Neuronal stem cell (in vitro differentiated cells): Measurements from ENCODE around the gene LRRC4B.

Experiments used
- DNase-seq: peaks from one replicate; pipeline ENCODE4 v3.0.0-alpha.2; 2013; ENCODE audit warnings: low spot score
- H2AFZ ChIP-seq: one replicate; pipeline ENCODE4 v1.6.1; 2013; ENCODE audit warnings: mild to moderate bottlenecking, low read length, inconsistent platforms
- H2AK5ac ChIP-seq: 2 replicates; pipeline ENCODE4 v1.6.1; 2013; ENCODE audit warnings: low read depth, mild to moderate bottlenecking, inconsistent platforms, low read length, moderate library complexity, mixed read lengths
- H2BK120ac ChIP-seq: 2 replicates; pipeline ENCODE4 v1.6.1; 2013; ENCODE audit warnings: low read depth, mild to moderate bottlenecking, inconsistent platforms, low read length, moderate library complexity, mixed read lengths
- H2BK12ac ChIP-seq: one replicate; pipeline ENCODE4 v1.6.1; 2013; ENCODE audit warnings: low read length, inconsistent platforms
- H2BK15ac ChIP-seq: 2 replicates; pipeline ENCODE4 v1.6.1; 2013; ENCODE audit warnings: mild to moderate bottlenecking, low read length, inconsistent platforms, mixed read lengths
- H2BK5ac ChIP-seq: one replicate; pipeline ENCODE4 v1.6.1; 2013; ENCODE audit warnings: inconsistent platforms, mild to moderate bottlenecking, low read length, moderate library complexity
- H3K14ac ChIP-seq: one replicate; pipeline ENCODE4 v1.6.1; 2013; ENCODE audit warnings: low read length, inconsistent platforms
- H3K18ac ChIP-seq: 2 replicates; pipeline ENCODE4 v1.6.1; 2013; ENCODE audit warnings: low read length, inconsistent platforms
- H3K23ac ChIP-seq: 2 replicates; pipeline ENCODE4 v1.6.1; 2013; ENCODE audit warnings: low read depth, mild to moderate bottlenecking, mixed read lengths, low read length, inconsistent platforms; ENCODE audit not compliant: poor library complexity
- H3K27ac ChIP-seq: replicated peaks from 3 replicates; pipeline ENCODE4 v1.5.1; 2013; ENCODE audit warnings: low read length, inconsistent platforms
- H3K27me3 ChIP-seq, 3 experiments: 2 replicates each; pipeline ENCODE4 v1.6.1; 2013; ENCODE audit warnings: low read length in 3 of 3, mild to moderate bottlenecking in 2 of 3, inconsistent platforms in 1 of 3, low read depth in 1 of 3, mixed read lengths in 1 of 3, moderate library complexity in 1 of 3; ENCODE audit not compliant: control insufficient read depth in 3 of 3, insufficient read depth in 3 of 3
- H3K36me3 ChIP-seq, 2 donors: replicated peaks in 1 of 2; 2 replicates each; pipeline ENCODE4 v1.6.1; 2013; ENCODE audit warnings: low read length in 2 of 2; ENCODE audit not compliant: control insufficient read depth in 2 of 2, insufficient read depth in 2 of 2
- H3K4ac ChIP-seq: 2 replicates; pipeline ENCODE4 v1.6.1; 2013; ENCODE audit warnings: inconsistent platforms, mild to moderate bottlenecking, low read length, moderate library complexity
- H3K4me1 ChIP-seq, 2 donors: 1 replicate in 1 of 2; 2 replicates in 1 of 2; pipeline ENCODE4 v1.6.1; 2013; ENCODE audit warnings: low read length in 2 of 2, low read depth in 1 of 2; ENCODE audit not compliant: control insufficient read depth in 2 of 2, insufficient read depth in 1 of 2
- H3K4me2 ChIP-seq: one replicate; pipeline ENCODE4 v1.6.1; 2013; ENCODE audit warnings: mild to moderate bottlenecking, low read length, inconsistent platforms; ENCODE audit not compliant: insufficient read depth, poor library complexity, severe bottlenecking
- H3K4me3 ChIP-seq, 2 donors: 2 replicates each; pipeline ENCODE4 v1.5.1; 2013; ENCODE audit warnings: low read length in 2 of 2, mild to moderate bottlenecking in 2 of 2, inconsistent platforms in 1 of 2, moderate library complexity in 1 of 2
- H3K79me1 ChIP-seq: one replicate; pipeline ENCODE4 v1.6.1; 2013; ENCODE audit warnings: low read depth, mild to moderate bottlenecking, inconsistent platforms, low read length, moderate library complexity
- H3K9ac ChIP-seq: one replicate; pipeline ENCODE4 v1.6.1; 2013; ENCODE audit warnings: mild to moderate bottlenecking, low read depth, low read length, inconsistent platforms; ENCODE audit not compliant: poor library complexity
- H3K9me3 ChIP-seq, 2 donors: replicated peaks in 1 of 2; 2 replicates each; pipeline versions ENCODE3 to v1.6.1; 2013; ENCODE audit warnings: low read length in 2 of 2, mild to moderate bottlenecking in 2 of 2, inconsistent platforms in 1 of 2, low read depth in 1 of 2, mixed read lengths in 1 of 2, moderate library complexity in 1 of 2; ENCODE audit not compliant: control insufficient read depth in 2 of 2, insufficient read depth in 1 of 2
- H4K8ac ChIP-seq: one replicate; pipeline ENCODE4 v1.6.1; 2013; ENCODE audit warnings: low read depth, mild to moderate bottlenecking, inconsistent platforms, low read length, moderate library complexity
- H4K91ac ChIP-seq: one replicate; pipeline ENCODE4 v1.6.1; 2013; ENCODE audit warnings: low read length, low read depth, mild to moderate bottlenecking, inconsistent platforms; ENCODE audit not compliant: poor library complexity
- WGBS, 2 donors: extraction: QIAGEN DNeasy Blood & Tissue Kit; methylation state at CpG; one replicate each; pipeline ENCODE4 v1.1.7; 2013; ENCODE audit warnings: missing lambda C conversion rate in 2 of 2, mixed read lengths in 1 of 2; ENCODE audit not compliant: insufficient read length in 2 of 2, insufficient replicate concordance in 1 of 2; ENCODE audit errors: extremely low coverage in 2 of 2; 5-methylcytosine and 5-hydroxymethylcytosine counted together

LRRC4B gene

DNA sequence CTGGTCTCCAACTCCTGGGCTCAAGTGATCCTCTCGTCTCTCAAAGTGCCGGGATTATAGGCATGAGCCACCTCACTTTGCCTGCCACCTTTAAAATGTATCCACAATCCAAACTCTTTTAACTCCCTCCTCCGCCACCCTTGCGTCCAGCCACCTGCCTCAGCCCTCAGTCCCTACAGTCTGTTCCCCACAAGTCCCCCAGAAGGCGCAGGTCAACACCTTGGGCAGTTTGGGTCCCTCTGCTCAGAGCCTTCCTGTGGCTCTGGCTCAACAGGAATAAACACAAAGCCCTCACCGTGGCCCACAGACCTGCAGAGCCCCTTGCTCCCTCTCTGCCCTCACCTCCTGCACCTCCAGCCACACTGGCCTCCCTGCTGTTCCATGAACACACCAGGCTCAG, 99.4 kb downstream of the LRRC4B start:
- Histone ChIP-seq H3K4me3 (no peak overlapping the region), H3K4ac (no peak overlapping the region), H2AFZ (no peak overlapping the region), H2BK120ac (no peak overlapping the region), H2BK12ac (no peak overlapping the region), H2AK5ac (peak overlapping the region; percentile 91), H3K23ac (no peak overlapping the region), H2BK15ac (peak overlapping the region; percentile 95), H3K4me1 (peaks cover 9 to 14% of the 10 kb centered on the region in 2 donors), H3K79me1 (peaks cover 1% of the 10 kb centered on the region), H3K9ac (no peak overlapping the region), H3K14ac (no peak overlapping the region), H3K9me3 (peaks cover 0 to 1% of the 10 kb centered on the region in 2 donors), H3K27ac (no peak overlapping the region), H4K8ac (peak overlapping the region; percentile 72), H3K27me3 (peaks cover 0 to 7% (median 0%) of the 10 kb centered on the region in 3 experiments), H3K36me3 (no peaks in the 10 kb centered on the region), H3K18ac (no peak overlapping the region), H3K4me2 (no peak overlapping the region), H4K91ac (no peak overlapping the region), H2BK5ac (peak overlapping the region; percentile 46)
- no peak for DNase-seq
- WGBS, 2 donors: no CpG with 5 or more reads among the region's 6 CpGs

- H3K23ac ChIP-seq: no peak overlapping the region
- no peak overlapping the region for H3K27ac ChIP-seq
- H2BK15ac ChIP-seq: peak overlapping the region; percentile 16
- peak overlapping the region; percentile 38 for H3K14ac ChIP-seq
- H4K91ac ChIP-seq: no peak overlapping the region
- H3K4me1 ChIP-seq: peaks cover 9 to 14% of the 10 kb centered on the region in 2 donors
- H3K79me1 ChIP-seq: peaks cover 1% of the 10 kb centered on the region
- H2BK12ac ChIP-seq: peak overlapping the region; percentile 63
- no peak overlapping the region for H3K4me2 ChIP-seq
- peak overlapping the region; percentile 63 for H2AK5ac ChIP-seq
- DNase-seq: no peak
- H3K9me3 ChIP-seq: peaks cover 0 to 1% of the 10 kb centered on the region in 2 donors
- no peak overlapping the region for H3K4me3 ChIP-seq
- H2BK120ac ChIP-seq: no peak overlapping the region
- no peak overlapping the region for H3K9ac ChIP-seq
- H4K8ac ChIP-seq: no peak overlapping the region
- H3K36me3 ChIP-seq: no peaks in the 10 kb centered on the region
- WGBS, 2 donors: no CpG with 5 or more reads among the region's 18 CpGs
- peaks cover 0 to 7% (median 0%) of the 10 kb centered on the region in 3 experiments for H3K27me3 ChIP-seq
- no peak overlapping the region for H3K18ac ChIP-seq
- no peak overlapping the region for H2AFZ ChIP-seq
- no peak overlapping the region for H2BK5ac ChIP-seq
- no peak overlapping the region for H3K4ac ChIP-seq
Measured at GRCh38 chr19:50467566-50467965, 100.7 kb downstream of the LRRC4B start.
